Cortex of kidney (tissue), 1 donor: Measurements from ENCODE around the gene MCAM.

ENCODE experiments used
- DNase-seq: peaks from one replicate; lab custom pipeline; 2025; lab: John Stamatoyannopoulos, UW

Gene MCAM

GRCh38 chr11:119306373-119306890, 10.5 kb downstream of the MCAM start:
- DNase-seq: no peak

DNA sequence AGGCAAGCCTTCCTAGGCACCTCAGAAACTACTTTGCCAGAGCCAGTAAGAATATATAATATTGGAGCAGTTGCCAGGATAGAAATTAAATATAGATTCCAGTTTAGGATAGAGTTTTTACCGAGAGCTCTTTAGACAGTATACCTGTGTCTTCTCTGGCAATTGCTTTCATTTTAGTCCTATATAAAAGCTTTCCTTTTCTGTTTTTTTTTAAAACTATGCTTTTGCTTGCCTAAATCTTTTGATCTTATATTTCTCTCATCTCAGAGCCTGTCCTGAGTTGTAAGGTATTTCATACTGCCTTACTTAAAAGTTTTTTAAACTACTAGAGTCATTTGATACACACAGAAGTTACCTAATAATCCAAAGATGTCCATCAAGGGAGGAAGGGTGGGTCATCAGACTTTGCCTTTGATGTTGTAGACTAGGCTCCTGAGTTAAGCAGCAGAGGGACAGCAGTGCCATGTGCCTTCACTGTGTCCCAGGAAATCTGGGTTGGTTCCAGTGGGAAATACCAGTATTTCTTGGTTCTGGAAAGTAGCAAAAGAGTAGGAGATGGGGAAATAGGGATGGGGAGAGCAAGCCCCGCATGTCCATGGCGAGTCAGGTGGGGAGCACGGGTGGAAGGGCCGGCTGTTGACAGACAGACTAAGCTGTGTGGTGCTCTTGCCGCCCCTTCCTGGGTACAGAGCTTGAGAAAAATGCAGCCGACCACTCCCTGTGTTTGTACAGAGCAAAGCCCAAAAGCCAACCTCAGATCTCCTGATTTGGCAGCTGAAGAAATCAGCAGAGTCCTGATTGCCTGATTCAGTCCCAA, 11.2 kb downstream of the MCAM start:
- no peak for DNase-seq

GRCh38 chr11:119303227-119303718, 13.7 kb downstream of the MCAM start:
- no peak for DNase-seq

- no peak for DNase-seq
Measured at GRCh38 chr11:119300198-119300964, 16.5 kb downstream of the MCAM start.

DNA sequence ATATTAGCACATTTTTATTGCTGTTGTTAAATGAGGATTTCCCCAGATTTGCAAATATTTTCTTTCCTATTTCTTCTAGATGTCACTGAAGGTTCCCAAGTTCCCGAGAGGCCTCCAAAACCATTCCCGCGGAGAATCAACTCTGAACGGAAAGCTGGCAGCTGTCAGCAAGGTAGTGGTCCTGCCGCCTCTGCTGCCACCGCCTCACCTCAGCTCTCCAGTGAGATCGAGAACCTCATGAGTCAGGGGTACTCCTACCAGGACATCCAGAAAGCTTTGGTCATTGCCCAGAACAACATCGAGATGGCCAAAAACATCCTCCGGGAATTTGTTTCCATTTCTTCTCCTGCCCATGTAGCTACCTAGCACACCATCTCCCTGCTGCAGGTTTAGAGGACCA, 17.5 kb downstream of the MCAM start:
- no peak for DNase-seq

GRCh38 chr11:119298726-119299125, 18.2 kb downstream of the MCAM start:
- DNase-seq: no peak

DNA sequence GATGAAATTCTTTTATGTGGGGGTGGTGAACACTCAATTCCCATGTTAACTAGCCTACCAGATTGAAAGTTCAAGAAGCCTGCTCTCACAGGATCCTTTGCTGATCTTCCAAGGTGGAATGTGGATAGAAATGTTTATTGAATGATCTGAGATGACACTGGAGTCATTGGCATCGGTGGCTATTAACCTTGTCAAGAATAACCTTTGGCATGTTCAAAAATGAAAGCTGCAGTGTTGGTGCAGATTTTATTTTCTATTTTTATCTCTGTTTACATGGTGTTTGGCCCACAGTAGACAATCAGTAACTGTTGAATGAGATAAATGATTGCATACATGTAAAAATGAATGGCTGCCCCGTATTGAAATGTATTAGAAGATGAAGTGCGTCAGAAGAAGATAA, 19.0 kb downstream of the MCAM start:
- no peak for DNase-seq

DNA sequence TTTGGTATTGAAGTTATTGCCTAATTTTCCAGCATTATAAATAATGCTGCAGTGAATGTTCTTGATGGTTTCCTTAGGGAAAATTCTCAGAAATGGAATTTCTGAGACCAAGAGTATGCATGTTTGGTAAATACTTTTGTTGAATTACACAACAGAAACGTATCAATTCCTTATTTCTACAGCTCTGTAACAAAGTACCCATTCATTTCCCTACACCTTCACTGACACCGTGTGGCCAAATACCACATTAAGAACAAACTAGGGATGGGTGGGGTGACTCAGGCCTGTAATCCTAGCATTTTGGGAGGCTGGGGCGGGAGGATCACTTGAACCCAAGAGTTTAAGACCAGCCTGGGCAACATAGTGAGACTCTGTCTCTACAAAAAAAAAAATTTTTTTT, 21.8 kb downstream of the MCAM start:
- DNase-seq: no peak

DNA sequence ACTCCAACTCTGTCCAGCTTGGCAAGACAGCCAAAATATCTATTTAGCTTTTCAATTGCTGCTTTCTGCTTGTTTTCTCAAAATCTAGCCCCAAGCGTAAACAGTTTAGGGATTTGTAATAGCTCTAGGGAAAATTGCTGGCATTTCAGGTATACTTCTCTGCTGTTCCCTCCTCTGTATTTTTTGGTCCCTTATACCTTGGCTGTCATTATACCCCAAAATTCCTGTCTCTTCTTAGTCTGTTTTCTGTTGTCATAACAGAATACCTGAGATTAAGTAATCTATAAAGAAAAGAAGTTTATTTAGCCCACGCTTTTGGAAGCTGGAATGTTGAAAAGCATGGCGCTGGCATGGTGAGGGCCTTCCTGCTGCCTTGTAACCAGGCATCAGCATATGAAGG, 23.5 kb downstream of the MCAM start:
- no peak for DNase-seq

DNA sequence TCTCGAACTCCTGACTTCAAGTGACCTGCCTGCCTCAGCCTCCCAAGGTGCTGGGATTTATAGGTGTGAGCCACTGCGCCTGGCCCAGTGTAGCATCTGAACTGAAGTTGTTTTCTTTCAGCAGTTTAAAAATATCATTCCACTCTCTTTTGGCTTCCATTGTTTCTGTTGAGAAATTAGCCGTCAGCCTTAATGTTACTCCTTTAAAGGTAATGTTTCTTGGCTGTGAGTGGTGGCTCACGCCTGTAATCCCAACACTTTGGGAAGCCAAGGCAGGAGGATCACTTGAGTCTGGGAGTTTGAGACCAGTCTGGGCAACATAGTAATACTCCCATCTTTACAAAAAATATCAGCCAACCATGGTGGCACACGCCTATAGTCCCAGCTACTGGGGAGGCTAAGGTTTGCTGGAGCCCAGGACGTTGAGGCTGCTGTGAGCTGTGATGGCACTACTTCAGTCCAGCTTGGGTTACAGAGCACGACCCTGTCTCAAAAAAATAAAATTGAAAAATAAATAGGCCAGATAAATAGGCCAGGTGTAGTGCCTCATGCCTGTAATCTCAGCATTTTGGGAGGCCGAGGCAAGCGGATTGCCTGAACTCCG, 25.9 kb downstream of the MCAM start:
- no peak for DNase-seq

DNA sequence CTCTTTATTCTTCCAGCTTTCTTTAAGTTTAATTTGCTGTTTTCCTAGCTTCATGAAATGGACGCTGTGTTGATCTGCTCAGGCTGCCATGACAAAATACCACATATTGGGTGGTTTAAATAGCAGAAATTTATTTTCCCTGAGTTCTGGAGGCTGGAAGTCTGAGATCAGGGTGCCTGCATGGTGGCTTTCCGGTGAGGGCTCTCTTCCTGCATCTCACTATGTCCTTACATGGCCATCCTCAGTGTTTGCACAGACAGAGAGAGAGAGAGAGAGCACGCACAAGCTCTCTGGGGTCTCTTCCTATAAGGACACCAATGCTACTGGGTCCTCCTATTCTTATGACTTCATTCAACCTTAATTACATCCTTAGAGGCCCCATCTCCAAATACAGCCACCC, 28.7 kb downstream of the MCAM start:
- no peak for DNase-seq

DNA sequence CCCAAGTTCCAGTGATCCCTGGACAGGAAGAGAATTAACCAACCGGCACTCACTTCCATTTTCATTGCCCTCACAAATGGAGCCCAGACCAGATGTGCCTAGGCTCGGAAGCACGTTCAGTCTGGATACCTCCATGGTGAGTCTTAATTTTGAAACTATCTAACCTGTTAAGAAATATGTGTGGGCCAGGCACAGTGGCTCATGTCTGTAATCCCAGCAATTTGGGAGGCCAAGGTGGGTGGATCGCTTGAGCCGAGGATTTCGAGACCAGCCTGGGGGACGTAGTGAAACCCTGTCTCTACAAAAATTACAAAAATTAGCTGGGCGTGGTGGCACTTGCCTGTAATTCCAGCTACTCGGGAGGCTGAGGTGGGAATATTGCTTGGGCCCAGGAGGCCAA, 31.5 kb downstream of the MCAM start:
- no peak for DNase-seq

GRCh38 chr11:119284344-119285157, 32.4 kb downstream of the MCAM start:
- DNase-seq: no peak

GRCh38 chr11:119282495-119282894, 34.4 kb downstream of the MCAM start:
- DNase-seq: no peak

DNA sequence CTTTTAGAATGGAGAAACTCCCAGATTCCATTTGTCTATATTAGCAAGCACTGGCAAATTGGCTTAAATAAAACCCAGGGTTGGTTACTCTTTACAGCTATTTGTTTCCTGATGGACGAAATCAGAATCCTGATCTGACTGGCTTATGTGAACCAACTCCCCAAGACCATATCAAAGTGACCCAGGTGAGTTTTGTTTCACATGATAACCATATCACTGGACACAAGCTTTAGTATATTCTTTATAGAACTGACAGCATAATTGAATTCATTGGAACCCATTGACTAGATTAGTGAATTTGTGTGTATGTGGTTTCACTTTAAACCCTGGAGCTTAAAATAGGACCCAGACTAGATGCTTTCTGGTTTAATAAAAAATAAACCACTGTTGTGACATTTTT, 39.3 kb downstream of the MCAM start:
- DNase-seq: no peak

GRCh38 chr11:119273721-119274120, 43.2 kb downstream of the MCAM start:
- DNase-seq: no peak

DNA sequence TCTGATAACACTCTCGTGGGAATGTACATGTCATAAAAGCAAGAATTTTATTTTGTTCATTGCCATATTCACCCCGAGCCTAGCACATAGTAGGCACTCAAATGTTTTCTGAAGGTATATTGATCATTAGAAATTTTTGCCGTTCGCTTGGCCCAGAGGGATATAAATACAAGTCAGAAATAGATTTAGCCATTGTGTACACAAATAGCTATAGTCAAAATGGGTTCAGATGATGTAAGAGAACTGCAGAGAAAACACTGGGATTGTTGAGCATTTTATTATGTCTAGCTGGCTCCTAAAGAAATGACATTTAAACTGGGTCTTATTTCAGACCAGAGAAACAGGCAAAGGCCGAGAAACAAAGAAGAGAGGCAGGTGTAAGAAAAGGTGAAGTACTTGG, 49.3 kb downstream of the MCAM start:
- no peak for DNase-seq

- no peak for DNase-seq
Measured at GRCh38 chr11:119266517-119267255, 50.2 kb downstream of the MCAM start.

DNA sequence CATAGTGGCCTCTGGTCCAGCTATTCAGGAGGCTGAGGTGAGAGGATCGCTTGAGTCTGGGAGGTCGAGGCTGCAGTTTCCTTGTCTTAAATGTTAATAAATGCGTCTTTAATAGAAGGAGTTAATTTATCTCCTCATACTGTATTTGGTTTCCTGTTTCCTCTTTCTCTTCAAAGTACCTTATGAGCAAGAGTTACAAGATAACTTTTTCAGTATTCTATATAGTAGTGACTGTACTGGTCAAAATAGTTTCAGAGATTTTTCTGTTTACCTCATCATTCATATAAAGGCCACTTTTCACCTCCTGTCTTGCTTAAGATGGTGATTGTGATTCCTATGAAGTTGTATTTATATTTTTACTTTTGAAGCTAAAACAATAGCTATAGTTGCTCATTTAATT, 50.9 kb downstream of the MCAM start:
- no peak for DNase-seq

GRCh38 chr11:119263352-119263940, 53.5 kb downstream of the MCAM start:
- DNase-seq: no peak
